ENCODE measurements around the gene VEZF1.

- TF ChIP-seq GATA3 (IDR thresholded peaks at IDR 0.05; ENCODE audit: low read depth, low read length) (no peak), GATA2 (IDR thresholded peaks at IDR 0.05; ENCODE audit: low read depth, low read length) (no peak)
Observed at GRCh38 chr17:57956291-57957119, 31.5 kb downstream of the VEZF1 start.
